GM23338 (cell line): ENCODE data around the gene PITRM1. TPM values are rescaled to one million over a fixed set of nuclear protein-coding genes. Genes with fewer than 3 reads are reported as not detected.

Source experiments
- ATAC-seq: fragments of 200-7000 bp; cut with Tn5 transposase; 3 replicates; pipeline ENCODE4 v1.9.1; 2020
- DNase-seq: peaks from one replicate; pipeline ENCODE4 v3.0.0-alpha.2; 2015; ENCODE audit warnings: low spot score
- H2AFZ ChIP-seq: fragments of 200-600 bp; sonication (generic); 2 replicates; pipeline ENCODE4 v1.8.0; 2016; ENCODE audit warnings: antibody characterized with exemption, mild to moderate bottlenecking, moderate library complexity
- H3F3A ChIP-seq: fragments of 200-600 bp; sonication (generic); replicated peaks from 2 replicates; pipeline ENCODE4 v1.8.0; 2017; ENCODE audit warnings: antibody characterized with exemption, mixed run types, low read depth
- H3K27ac ChIP-seq: fragments of 200-600 bp; sonication (generic); 2 replicates; pipeline ENCODE4 v1.6.1; 2016; ENCODE audit warnings: low read depth
- H3K27me3 ChIP-seq: fragments of 200-600 bp; sonication (generic); 2 replicates; pipeline ENCODE4 v1.8.0; 2016; ENCODE audit warnings: mild to moderate bottlenecking, mixed run types, moderate library complexity; ENCODE audit not compliant: insufficient read depth
- H3K36me3 ChIP-seq: fragments of 200-600 bp; sonication (generic); 2 replicates; pipeline ENCODE4 v1.8.0; 2016; ENCODE audit warnings: mild to moderate bottlenecking; ENCODE audit not compliant: insufficient read depth
- H3K4me1 ChIP-seq: fragments of 200-600 bp; sonication (generic); 2 replicates; pipeline ENCODE4 v1.8.0; 2016; ENCODE audit warnings: mild to moderate bottlenecking, moderate library complexity; ENCODE audit not compliant: insufficient read depth
- H3K4me2 ChIP-seq: fragments of 200-600 bp; sonication (generic); 2 replicates; pipeline ENCODE4 v1.7.1; 2017; ENCODE audit warnings: mixed run types
- H3K4me3 ChIP-seq: fragments of 200-600 bp; sonication (generic); 2 replicates; pipeline ENCODE4 v1.6.1; 2016; ENCODE audit warnings: mixed run types
- H3K79me2 ChIP-seq: fragments of 200-600 bp; sonication (generic); replicated peaks from 2 replicates; pipeline ENCODE4 v1.8.0; 2017; ENCODE audit warnings: mild to moderate bottlenecking; ENCODE audit not compliant: insufficient read depth
- H3K9me2 ChIP-seq: fragments of 200-600 bp; sonication (generic); 2 replicates; pipeline ENCODE4 v1.8.0; 2017; ENCODE audit not compliant: insufficient read depth
- H4K20me1 ChIP-seq: fragments of 200-600 bp; sonication (generic); replicated peaks from 2 replicates; pipeline ENCODE4 v1.8.0; 2017; ENCODE audit warnings: mild to moderate bottlenecking; ENCODE audit not compliant: insufficient read depth
- H3K27ac Mint-ChIP-seq: 2 replicates; pipeline ENCODE4 v1.8.0; 2020; ENCODE audit warnings: inconsistent platforms, mild to moderate bottlenecking, moderate library complexity, mixed read lengths
- H3K27me3 Mint-ChIP-seq: 3 replicates; pipeline ENCODE4 v1.8.0; 2022; ENCODE audit warnings: low read depth, mild to moderate bottlenecking, moderate library complexity, mixed read lengths, inconsistent platforms; ENCODE audit not compliant: insufficient read depth, poor library complexity
- H3K36me3 Mint-ChIP-seq: 3 replicates; pipeline ENCODE4 v1.8.0; 2021; ENCODE audit warnings: low read depth, mild to moderate bottlenecking, inconsistent platforms, moderate library complexity, mixed read lengths
- H3K4me1 Mint-ChIP-seq: 3 replicates; pipeline ENCODE4 v1.8.0; 2020; ENCODE audit warnings: mild to moderate bottlenecking, inconsistent platforms, mixed read lengths
- H3K4me3 Mint-ChIP-seq: 3 replicates; pipeline ENCODE4 v1.8.0; 2021; ENCODE audit warnings: moderate library complexity, mild to moderate bottlenecking, inconsistent platforms, mixed read lengths
- H3K9me3 Mint-ChIP-seq: 3 replicates; pipeline ENCODE4 v1.8.0; 2020; ENCODE audit warnings: moderate library complexity, mild to moderate bottlenecking, inconsistent platforms, mixed read lengths
- CREB1 ChIP-seq: fragments of 250-450 bp; sonication (Bioruptor Pico); IDR thresholded peaks from 2 replicates; pipeline ENCODE4 v1.5.0; 2020; ENCODE audit warnings: low read depth, mild to moderate bottlenecking, moderate library complexity
- JUNB ChIP-seq: IDR thresholded peaks from one replicate; pipeline ENCODE4 v1.6.1; 2016; ENCODE audit warnings: antibody characterized with exemption; ENCODE audit not compliant: unreplicated experiment
- NANOG ChIP-seq: IDR thresholded peaks from 2 replicates; pipeline ENCODE4 v1.6.1; 2016; ENCODE audit warnings: antibody characterized with exemption, borderline replicate concordance
- POLR2AphosphoS5 ChIP-seq: IDR thresholded peaks from 2 replicates; pipeline ENCODE4 v1.6.1; 2016; ENCODE audit warnings: antibody characterized with exemption, low read depth
- STAT1 ChIP-seq: IDR thresholded peaks from one replicate; pipeline ENCODE4 v1.6.1; 2016; ENCODE audit warnings: antibody characterized with exemption; ENCODE audit not compliant: unreplicated experiment
- ZNF114 ChIP-seq: fragments of 250-450 bp; sonication (Bioruptor Pico); IDR thresholded peaks from 2 replicates; pipeline ENCODE4 v1.5.0; 2020; ENCODE audit warnings: mild to moderate bottlenecking, moderate library complexity
- ZNF331 ChIP-seq: fragments of 250-450 bp; sonication (Bioruptor Pico); IDR thresholded peaks from 2 replicates; pipeline ENCODE4 v1.5.0; 2020; ENCODE audit warnings: low read depth, mild to moderate bottlenecking, moderate library complexity
- polyA plus RNA-seq: library from polyadenylated mRNA; unstranded; fragments of >200 nt; fragmentation: Nextera tagmentation; extraction: Ambion mirVana; gene quantifications from 2 replicates; pipeline ENCODE4 v1.2.1, GENCODE V29; 2016
- total RNA-seq: library from RNA; depleted of rRNA; stranded (reverse); fragments of >200 nt; shearing (Covaris generic); gene quantifications from 2 replicates; pipeline ENCODE4 v1.2.3, GENCODE V29; 2014
- TF ChIP-seq, protein P1 (sequence below), 2 experiments: fragments of 200-600 bp in 1 of 2; sonication (generic) in 1 of 2; conservative IDR thresholded peaks; 2 replicates each; pipeline versions ENCODE4 v1.5.1 to v1.6.1; 2016 to 2017; ENCODE audit warnings: antibody characterized with exemption in 2 of 2, low read depth in 2 of 2, mild to moderate bottlenecking in 2 of 2, moderate library complexity in 1 of 2
- TF ChIP-seq, protein P2 (sequence below): fragments of 250-450 bp; sonication (Bioruptor Pico); IDR thresholded peaks from 2 replicates; pipeline ENCODE4 v1.5.0; 2020; ENCODE audit warnings: mild to moderate bottlenecking, moderate library complexity

Gene PITRM1
- total and polyA plus RNA-seq, 2 experiments from 2014 or later: 29.0 to 33.0 TPM

DNA sequence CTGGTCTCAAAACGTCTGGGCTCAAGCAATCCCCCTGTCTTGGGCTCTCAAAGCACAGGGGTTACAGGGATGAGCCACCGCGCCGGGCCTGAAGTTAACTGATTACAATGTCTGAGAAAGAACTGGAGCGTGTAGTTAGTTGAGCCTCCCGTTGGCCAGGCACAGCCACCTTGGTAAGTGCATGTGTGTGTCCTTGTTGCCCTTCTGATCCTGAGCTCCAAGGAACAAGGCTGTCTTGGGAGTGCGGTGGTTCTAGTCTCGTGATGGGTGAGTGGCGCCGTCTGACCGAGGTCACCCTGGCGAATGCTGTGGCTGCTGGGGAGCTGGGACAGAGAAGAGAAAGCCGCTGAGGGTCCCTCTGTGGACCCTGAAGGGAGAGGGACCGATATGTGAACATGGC lies 50.5 kb downstream of the PITRM1 start:
- Mint-ChIP-seq H3K9me3 (no peaks in the 10 kb centered on the region), H3K4me1 (no peaks in the 10 kb centered on the region), H3K27me3 (peaks cover 5% of the 10 kb centered on the region), H3K4me3 (no peak overlapping the region), H3K36me3 (peaks cover 58% of the 10 kb centered on the region), H3K27ac (no peak overlapping the region)
- Histone ChIP-seq H3F3A (no peaks in the 10 kb centered on the region), H3K9me2 (no peaks in the 10 kb centered on the region), H3K4me1 (no peaks in the 10 kb centered on the region), H3K27ac (no peak overlapping the region), H3K4me3 (no peak overlapping the region), H3K4me2 (no peak overlapping the region), H3K79me2 (no peaks in the 10 kb centered on the region), H4K20me1 (no peaks in the 10 kb centered on the region), H3K36me3 (peaks cover 15% of the 10 kb centered on the region), H2AFZ (no peak overlapping the region), H3K27me3 (no peaks in the 10 kb centered on the region)
- ATAC-seq: no peak
- no peak for DNase-seq
- TF ChIP-seq JUNB: no peak
- no peak for TF ChIP-seq ZNF331 (CRISPR knock-in tag)
- TF ChIP-seq POLR2AphosphoS5: no peak
- no peak for TF ChIP-seq NANOG
- TF ChIP-seq, protein P1, sequence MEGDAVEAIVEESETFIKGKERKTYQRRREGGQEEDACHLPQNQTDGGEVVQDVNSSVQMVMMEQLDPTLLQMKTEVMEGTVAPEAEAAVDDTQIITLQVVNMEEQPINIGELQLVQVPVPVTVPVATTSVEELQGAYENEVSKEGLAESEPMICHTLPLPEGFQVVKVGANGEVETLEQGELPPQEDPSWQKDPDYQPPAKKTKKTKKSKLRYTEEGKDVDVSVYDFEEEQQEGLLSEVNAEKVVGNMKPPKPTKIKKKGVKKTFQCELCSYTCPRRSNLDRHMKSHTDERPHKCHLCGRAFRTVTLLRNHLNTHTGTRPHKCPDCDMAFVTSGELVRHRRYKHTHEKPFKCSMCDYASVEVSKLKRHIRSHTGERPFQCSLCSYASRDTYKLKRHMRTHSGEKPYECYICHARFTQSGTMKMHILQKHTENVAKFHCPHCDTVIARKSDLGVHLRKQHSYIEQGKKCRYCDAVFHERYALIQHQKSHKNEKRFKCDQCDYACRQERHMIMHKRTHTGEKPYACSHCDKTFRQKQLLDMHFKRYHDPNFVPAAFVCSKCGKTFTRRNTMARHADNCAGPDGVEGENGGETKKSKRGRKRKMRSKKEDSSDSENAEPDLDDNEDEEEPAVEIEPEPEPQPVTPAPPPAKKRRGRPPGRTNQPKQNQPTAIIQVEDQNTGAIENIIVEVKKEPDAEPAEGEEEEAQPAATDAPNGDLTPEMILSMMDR (conservative IDR thresholded peaks at IDR 0.05; ENCODE audit: low read depth in 2 of 2): no peak
- TF ChIP-seq STAT1: no peak
- no peak for TF ChIP-seq CREB1 (CRISPR knock-in tag)
- TF ChIP-seq, protein P2, sequence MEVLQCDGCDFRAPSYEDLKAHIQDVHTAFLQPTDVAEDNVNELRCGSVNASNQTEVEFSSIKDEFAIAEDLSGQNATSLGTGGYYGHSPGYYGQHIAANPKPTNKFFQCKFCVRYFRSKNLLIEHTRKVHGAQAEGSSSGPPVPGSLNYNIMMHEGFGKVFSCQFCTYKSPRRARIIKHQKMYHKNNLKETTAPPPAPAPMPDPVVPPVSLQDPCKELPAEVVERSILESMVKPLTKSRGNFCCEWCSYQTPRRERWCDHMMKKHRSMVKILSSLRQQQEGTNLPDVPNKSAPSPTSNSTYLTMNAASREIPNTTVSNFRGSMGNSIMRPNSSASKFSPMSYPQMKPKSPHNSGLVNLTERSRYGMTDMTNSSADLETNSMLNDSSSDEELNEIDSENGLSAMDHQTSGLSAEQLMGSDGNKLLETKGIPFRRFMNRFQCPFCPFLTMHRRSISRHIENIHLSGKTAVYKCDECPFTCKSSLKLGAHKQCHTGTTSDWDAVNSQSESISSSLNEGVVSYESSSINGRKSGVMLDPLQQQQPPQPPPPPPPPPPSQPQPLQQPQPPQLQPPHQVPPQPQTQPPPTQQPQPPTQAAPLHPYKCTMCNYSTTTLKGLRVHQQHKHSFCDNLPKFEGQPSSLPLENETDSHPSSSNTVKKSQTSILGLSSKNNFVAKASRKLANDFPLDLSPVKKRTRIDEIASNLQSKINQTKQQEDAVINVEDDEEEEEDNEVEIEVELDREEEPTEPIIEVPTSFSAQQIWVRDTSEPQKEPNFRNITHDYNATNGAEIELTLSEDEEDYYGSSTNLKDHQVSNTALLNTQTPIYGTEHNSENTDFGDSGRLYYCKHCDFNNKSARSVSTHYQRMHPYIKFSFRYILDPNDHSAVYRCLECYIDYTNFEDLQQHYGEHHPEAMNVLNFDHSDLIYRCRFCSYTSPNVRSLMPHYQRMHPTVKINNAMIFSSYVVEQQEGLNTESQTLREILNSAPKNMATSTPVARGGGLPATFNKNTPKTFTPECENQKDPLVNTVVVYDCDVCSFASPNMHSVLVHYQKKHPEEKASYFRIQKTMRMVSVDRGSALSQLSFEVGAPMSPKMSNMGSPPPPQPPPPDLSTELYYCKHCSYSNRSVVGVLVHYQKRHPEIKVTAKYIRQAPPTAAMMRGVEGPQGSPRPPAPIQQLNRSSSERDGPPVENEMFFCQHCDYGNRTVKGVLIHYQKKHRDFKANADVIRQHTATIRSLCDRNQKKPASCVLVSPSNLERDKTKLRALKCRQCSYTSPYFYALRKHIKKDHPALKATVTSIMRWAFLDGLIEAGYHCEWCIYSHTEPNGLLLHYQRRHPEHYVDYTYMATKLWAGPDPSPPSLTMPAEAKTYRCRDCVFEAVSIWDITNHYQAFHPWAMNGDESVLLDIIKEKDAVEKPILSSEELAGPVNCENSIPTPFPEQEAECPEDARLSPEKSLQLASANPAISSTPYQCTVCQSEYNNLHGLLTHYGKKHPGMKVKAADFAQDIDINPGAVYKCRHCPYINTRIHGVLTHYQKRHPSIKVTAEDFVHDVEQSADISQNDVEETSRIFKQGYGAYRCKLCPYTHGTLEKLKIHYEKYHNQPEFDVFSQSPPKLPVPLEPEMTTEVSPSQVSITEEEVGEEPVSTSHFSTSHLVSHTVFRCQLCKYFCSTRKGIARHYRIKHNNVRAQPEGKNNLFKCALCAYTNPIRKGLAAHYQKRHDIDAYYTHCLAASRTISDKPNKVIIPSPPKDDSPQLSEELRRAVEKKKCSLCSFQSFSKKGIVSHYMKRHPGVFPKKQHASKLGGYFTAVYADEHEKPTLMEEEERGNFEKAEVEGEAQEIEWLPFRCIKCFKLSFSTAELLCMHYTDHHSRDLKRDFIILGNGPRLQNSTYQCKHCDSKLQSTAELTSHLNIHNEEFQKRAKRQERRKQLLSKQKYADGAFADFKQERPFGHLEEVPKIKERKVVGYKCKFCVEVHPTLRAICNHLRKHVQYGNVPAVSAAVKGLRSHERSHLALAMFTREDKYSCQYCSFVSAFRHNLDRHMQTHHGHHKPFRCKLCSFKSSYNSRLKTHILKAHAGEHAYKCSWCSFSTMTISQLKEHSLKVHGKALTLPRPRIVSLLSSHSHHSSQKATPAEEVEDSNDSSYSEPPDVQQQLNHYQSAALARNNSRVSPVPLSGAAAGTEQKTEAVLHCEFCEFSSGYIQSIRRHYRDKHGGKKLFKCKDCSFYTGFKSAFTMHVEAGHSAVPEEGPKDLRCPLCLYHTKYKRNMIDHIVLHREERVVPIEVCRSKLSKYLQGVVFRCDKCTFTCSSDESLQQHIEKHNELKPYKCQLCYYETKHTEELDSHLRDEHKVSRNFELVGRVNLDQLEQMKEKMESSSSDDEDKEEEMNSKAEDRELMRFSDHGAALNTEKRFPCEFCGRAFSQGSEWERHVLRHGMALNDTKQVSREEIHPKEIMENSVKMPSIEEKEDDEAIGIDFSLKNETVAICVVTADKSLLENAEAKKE (CRISPR knock-in tag): no peak
- TF ChIP-seq ZNF114 (CRISPR knock-in tag): no peak
